HG03571 (cell line): ENCODE data around the gene RABGGTB.
"Not testable (repeated sequence)": the region's sequence is repeated elsewhere in the genome, so short reads cannot be mapped to it uniquely, and the experiment has no call there.

ENCODE experiments used
- ATAC-seq: cut with Tn5 transposase; IDR thresholded peaks from one replicate; pipeline ENCODE4 v1.9.1; 2021; ENCODE audit not compliant: unreplicated experiment

Gene RABGGTB

GRCh38 chr1:75794382-75794781 lies 8.3 kb downstream of the RABGGTB start:
- ATAC-seq = no peak

DNA sequence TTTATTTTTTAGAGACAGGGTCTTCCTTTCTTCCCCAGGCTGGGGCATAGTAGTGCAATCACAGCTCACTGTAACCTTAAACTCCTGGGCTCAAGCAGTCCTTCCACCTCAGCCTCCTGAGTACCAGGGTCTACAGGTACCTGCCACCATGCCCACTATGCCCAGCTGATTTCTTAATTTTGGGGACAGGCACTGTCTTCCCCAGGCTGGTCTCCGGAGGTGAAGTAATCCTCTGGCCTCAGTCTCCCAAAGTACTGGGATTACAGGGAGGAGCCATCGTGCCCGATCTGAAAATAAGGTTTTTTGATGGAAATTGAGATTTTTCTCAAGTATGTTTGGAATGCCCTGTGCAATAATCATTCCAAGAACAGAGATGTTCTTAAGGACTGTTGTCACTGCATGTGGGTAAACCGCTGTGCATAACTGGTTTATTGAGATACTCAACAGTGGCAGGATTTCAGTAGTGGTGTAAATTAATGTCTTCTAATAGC lies 9.7 kb downstream of the RABGGTB start:
- ATAC-seq = no peak

DNA sequence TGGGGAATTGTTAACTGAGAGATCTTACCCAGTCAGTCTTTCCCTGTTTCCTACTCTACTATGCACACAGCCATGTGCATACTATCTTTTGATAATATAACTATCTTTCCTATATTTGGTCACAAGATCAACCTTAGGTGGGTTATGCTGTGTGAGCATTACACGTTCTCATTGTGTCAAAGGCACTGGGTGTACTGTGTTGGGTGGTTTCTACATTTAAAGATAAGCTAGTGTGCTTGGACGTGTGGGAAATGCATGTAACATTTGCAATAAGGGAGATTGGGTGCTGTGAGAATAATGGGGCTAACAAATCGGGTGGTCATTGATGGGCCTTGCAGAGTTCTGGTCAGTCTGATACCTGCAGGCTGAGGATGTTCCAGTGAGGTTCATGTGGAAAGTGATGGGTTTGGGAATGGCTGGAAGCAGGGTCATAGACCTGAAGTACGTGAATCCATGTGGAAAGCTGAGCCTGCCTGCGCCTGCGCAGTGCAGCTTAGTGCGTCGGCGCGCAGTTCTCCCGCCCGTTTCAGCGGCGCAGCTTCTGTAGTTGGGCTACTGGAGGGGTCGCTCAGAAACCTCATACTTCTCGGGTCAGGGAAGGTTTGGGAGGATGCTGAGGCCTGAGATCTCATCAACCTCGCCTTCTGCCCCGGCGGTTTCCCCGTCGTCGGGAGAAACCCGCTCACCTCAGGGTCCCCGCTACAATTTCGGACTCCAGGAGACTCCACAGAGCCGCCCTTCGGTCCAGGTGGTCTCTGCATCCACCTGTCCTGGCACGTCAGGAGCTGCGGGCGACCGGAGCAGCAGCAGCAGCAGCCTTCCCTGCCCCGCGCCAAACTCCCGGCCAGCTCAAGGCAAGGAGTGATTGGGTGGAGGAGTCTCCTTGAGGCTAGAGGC lies 10.6 kb downstream of the RABGGTB start, which contains the start of gene MSH4:
Gene MSH4 (plus strand): TSS at position 507 of the 897 bp plus-strand sequence. CDS start 104 bp downstream, at position 611.
- no peak for ATAC-seq

DNA sequence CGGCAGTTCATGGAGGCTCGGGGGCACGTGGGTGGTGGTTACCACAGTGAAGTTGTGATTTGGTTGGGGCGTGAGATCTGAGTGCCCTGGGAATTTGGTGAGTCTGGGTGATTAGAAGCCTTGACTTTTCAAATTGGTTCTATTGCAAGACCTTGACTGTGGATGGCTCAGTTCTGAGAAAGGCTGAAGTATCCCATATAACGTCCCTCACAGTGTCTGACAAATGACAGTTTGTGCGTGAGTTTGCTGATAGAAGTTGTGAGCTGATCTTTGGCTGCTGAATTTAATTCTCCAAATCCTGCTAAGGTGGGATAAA lies 11.2 kb downstream of the RABGGTB start:
- ATAC-seq = no peak

DNA sequence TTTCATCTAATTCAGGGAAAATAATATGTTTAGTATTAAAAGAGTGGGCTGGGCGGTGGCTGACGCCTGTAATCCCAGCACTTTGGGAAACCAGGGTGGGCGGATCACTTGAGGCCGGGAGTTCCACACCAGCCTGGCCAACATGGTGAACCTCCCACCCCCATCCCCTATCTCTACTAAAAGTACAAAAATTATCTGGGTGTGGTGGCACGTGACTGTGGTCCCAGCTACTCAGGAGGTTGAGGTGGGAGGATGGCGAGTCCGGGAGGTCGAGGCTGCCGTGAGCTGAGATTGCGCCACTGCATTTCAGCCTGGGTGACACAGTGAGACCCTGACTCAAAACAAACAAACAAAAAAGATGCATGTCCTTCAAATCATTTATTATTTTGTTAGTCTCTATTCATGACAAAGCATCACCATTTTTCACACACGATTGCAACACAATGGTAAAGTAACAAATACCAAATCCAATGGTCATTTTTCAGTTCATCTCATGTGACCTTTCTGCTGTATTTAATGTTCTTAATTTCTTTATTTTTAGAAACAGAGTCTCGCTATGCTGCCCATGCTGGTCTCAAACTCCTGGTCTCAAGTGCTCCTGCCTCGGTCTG lies 11.7 kb downstream of the RABGGTB start:
- ATAC-seq = no peak

- not testable (repeated sequence) for ATAC-seq
Measured at GRCh38 chr1:75801480-75801879, 15.4 kb downstream of the RABGGTB start.

GRCh38 chr1:75808921-75809320 lies 22.9 kb downstream of the RABGGTB start:
- no peak for ATAC-seq

- not testable (repeated sequence) for ATAC-seq
Measured at GRCh38 chr1:75810113-75810512, 24.1 kb downstream of the RABGGTB start.

GRCh38 chr1:75811211-75811981 lies 25.3 kb downstream of the RABGGTB start:
- ATAC-seq = no peak

GRCh38 chr1:75812065-75812464 lies 26.0 kb downstream of the RABGGTB start:
- no peak for ATAC-seq

DNA sequence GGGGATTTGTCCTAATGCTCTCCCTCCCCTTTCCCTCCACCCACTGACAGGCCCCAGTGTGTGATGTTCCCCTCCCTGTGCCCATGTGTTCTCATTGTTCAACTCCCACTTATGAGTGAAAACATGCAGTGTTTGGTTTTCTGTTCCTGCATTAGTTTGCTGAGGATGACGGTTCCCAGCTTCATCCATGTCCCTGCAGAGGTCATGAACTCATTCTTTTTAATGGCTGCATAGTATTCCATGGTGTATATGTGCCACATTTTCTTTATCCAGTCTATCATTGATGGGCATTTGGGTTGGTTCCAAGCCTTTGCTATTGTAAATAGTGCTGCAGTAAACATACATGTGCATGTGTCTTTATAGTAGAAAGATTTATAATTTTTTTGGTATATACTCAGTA lies 37.5 kb downstream of the RABGGTB start:
- ATAC-seq = not testable (repeated sequence)

DNA sequence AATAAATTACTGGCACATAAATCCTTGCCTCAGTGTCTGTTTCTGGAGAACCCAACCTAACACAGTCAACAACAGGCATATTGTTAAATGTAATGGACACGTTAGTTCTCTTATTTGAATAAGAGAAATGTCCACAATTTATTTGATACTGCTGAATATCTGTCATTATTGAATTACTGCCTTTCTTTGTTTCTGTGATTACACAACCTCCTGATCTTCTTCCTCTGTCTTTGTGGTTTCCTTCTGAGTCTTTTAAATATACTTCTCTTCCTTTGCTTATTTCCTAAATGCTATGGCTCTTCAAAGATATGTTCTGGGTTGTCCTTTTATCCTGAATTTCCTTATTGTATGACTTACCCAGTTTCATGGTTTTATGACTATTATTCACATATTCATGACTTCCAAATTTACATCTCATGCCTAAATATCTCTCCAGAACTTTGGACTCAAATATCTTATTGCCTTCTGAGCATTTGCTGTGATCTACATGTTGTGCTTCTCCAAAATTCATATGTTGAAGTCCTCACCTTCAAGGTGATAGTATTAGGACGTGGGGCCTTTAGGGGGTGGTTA lies 50.6 kb downstream of the RABGGTB start:
- ATAC-seq = no peak

DNA sequence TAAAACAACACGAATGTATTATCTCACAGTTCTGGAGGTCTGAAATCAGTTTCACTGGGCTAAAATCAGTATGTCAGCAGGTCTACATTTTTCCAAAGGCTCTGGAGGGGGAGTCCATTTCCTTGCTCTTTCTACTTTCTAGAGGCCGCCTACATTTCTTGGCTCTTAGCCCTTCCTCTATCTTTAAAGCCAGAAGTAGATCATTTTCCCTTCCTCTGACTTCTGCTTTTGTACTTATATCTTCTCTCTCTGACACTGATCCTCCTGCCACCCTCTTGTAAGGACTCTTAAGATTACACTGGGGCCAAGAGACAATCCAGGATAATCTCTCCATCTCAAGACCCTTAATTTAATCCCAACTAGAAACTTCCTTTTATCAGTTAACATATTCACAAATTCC lies 52.0 kb downstream of the RABGGTB start:
- no peak for ATAC-seq

- no peak for ATAC-seq
Measured at GRCh38 chr1:75841421-75841820, 55.4 kb downstream of the RABGGTB start.
